ENCODE results near the gene CIAO3. TPM values are rescaled to one million over a fixed set of nuclear protein-coding genes. Genes with fewer than 3 reads are reported as not detected.

Gene CIAO3
- total and polyA plus RNA-seq, 2 donors (not counting 1 experiment from before 2014, with no cell fraction given), result 59.4 to 68.4 TPM

DNA sequence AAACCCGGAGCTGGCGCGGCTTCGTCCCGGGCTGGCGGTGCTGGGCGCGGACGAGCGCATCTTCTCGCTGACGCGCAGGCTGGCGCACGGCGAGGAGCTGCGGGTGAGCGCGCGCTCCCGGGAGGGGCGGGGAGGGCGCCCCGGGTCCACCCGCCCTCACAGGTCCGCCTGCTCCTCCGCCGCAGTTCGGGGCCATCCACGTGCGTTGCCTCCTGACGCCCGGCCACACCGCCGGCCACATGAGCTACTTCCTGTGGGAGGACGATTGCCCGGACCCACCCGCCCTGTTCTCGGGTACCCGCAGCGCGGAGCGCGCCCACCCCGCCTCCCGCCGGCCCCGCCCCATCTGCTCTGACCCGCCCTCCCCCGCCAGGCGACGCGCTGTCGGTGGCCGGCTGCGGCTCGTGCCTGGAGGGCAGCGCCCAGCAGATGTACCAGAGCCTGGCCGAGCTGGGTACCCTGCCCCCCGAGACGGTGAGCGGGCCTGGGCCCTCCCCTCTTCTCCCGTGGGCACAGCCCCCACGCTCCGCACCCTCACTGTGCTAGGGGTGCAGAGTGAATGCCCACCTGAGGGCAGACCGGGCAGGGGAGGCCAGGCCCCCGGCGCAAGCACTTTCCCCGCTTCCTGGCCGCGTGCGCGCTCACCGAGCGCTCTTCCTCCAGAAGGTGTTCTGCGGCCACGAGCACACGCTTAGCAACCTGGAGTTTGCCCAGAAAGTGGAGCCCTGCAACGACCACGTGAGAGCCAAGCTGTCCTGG lies 12.5 kb downstream of the CIAO3 start:
- intact Hi-C loops (cut with micrococcal nuclease), result loop anchor here (1.0 to 5.0 kb wide), 2 partner anchors 13 to 884 kb away; partner anchors contain the start of genes CRAMP1 and IFT140
- POLR2A ChIA-PET, result interaction anchor here (0.6 to 1.5 kb wide), 4 partner anchors 9 to 1255 kb away, joined by 4 to 11 read pairs (median 10); partner anchors contain the start of gene CIAO3
- Histone ChIP-seq H3K4me3 (ENCODE audit: control extremely low read depth in 1 of 5, extremely low read depth in 1 of 5, insufficient read depth in 1 of 5, low read depth in 2 of 5, low read length in 4 of 5) (peak overlapping the region in 4 of 5 experiments; percentile 69 to 81 (median 74)), H3K79me2 (ENCODE audit: control insufficient read depth, insufficient read depth, low read length) (no peaks in the 10 kb centered on the region), H3K9ac (ENCODE audit: low read length) (peak overlapping the region; percentile 57), H3K27me3 (replicated peaks in 1 of 4; ENCODE audit: control extremely low read depth in 1 of 4, control insufficient read depth in 3 of 4, insufficient read depth in 4 of 4, low read length in 3 of 4) (no peaks in the 10 kb centered on the region), H4K20me1 (ENCODE audit: control insufficient read depth, insufficient read depth, low read length, poor library complexity, severe bottlenecking) (peaks cover 14% of the 10 kb centered on the region), H3K4me2 (replicated peaks; ENCODE audit: low read depth, low read length, poor library complexity, severe bottlenecking) (peak overlapping the region; percentile 97), H3K9me3 (ENCODE audit: control extremely low read depth in 1 of 3, control insufficient read depth in 2 of 3, insufficient read depth in 1 of 3, low read length in 2 of 3) (no peaks in the 10 kb centered on the region), H3K36me3 (replicated peaks in 1 of 2; ENCODE audit: control extremely low read depth in 1 of 2, control insufficient read depth in 1 of 2, extremely low read depth in 1 of 2, insufficient read depth in 2 of 2, low read length in 1 of 2) (peaks cover 0 to 20% of the 10 kb centered on the region in 2 experiments), H2AFZ (ENCODE audit: insufficient read depth, low read depth, low read length, poor library complexity, severe bottlenecking) (peak overlapping the region; percentile 42), H3K27ac (ENCODE audit: low read length in 2 of 2) (no peak overlapping the region), H3K4me1 (ENCODE audit: control insufficient read depth in 2 of 2, insufficient read depth in 2 of 2, low read length in 2 of 2) (peaks cover 10 to 28% of the 10 kb centered on the region in 2 donors)
- ATAC-seq (ENCODE audit: low read depth) (peak; percentile 52), DNase-seq (peak; percentile 88)
- CTCF ChIA-PET, result interaction anchor here (0.8 to 1.8 kb wide), 4 partner anchors 10 to 56 kb away, joined by 3 to 5 read pairs (median 4); no protein-coding TSS in a partner anchor
- Mint-ChIP-seq H3K4me1 (peaks cover 16% of the 10 kb centered on the region), H3K27ac (peak overlapping the region; percentile 26), H3K4me3 (peak overlapping the region; percentile 73), H3K9me3 (ENCODE audit: insufficient read depth) (no peaks in the 10 kb centered on the region), H3K27me3 (no peaks in the 10 kb centered on the region)
- 2% methylated on average over 76 of the region's 80 CpGs for WGBS (ENCODE audit: insufficient coverage)
- TF ChIP-seq EZH2 (IDR thresholded peaks at IDR 0.05; ENCODE audit: borderline replicate concordance, insufficient read depth, low read depth, low read length, poor library complexity, severe bottlenecking), result no peak
- TF ChIP-seq, protein P1, sequence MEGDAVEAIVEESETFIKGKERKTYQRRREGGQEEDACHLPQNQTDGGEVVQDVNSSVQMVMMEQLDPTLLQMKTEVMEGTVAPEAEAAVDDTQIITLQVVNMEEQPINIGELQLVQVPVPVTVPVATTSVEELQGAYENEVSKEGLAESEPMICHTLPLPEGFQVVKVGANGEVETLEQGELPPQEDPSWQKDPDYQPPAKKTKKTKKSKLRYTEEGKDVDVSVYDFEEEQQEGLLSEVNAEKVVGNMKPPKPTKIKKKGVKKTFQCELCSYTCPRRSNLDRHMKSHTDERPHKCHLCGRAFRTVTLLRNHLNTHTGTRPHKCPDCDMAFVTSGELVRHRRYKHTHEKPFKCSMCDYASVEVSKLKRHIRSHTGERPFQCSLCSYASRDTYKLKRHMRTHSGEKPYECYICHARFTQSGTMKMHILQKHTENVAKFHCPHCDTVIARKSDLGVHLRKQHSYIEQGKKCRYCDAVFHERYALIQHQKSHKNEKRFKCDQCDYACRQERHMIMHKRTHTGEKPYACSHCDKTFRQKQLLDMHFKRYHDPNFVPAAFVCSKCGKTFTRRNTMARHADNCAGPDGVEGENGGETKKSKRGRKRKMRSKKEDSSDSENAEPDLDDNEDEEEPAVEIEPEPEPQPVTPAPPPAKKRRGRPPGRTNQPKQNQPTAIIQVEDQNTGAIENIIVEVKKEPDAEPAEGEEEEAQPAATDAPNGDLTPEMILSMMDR (IDR thresholded peaks at IDR 0.05), result no peak
